Memory B cell (primary cell): Measurements from ENCODE around the gene TCERG1L.

ENCODE experiments used
- ATAC-seq: fragments of 150-1000 bp; cut with Tn5 transposase; 2 replicates; pipeline ENCODE4 v1.10.0; 2021; ENCODE audit warnings: low read depth, mild to moderate bottlenecking, moderate library complexity
- DNase-seq, 2 donors: peaks; one replicate each; pipeline ENCODE4 v3.0.0; 2022; ENCODE audit warnings: low spot score in 2 of 2
- H3K27ac Mint-ChIP-seq: one replicate; pipeline ENCODE4 v1.8.0; 2022; ENCODE audit warnings: mild to moderate bottlenecking, moderate library complexity, mixed read lengths
- H3K27me3 Mint-ChIP-seq: one replicate; pipeline ENCODE4 v1.8.0; 2022; ENCODE audit warnings: mixed read lengths
- H3K36me3 Mint-ChIP-seq: one replicate; pipeline ENCODE4 v1.8.0; 2022; ENCODE audit warnings: mild to moderate bottlenecking, mixed read lengths
- H3K4me1 Mint-ChIP-seq: one replicate; pipeline ENCODE4 v1.8.0; 2022; ENCODE audit warnings: mixed read lengths
- H3K4me3 Mint-ChIP-seq: one replicate; pipeline ENCODE4 v1.8.0; 2022; ENCODE audit warnings: mild to moderate bottlenecking, moderate library complexity, mixed read lengths
- H3K9me3 Mint-ChIP-seq: one replicate; pipeline ENCODE4 v1.8.0; 2022; ENCODE audit warnings: mixed read lengths

Gene TCERG1L

GRCh38 chr10:131226446-131227162 is 84.9 kb downstream of the TCERG1L start:
- H3K9me3 Mint-ChIP-seq = no peaks in the 10 kb centered on the region
- ATAC-seq (no peak), DNase-seq (no peak)
- H3K4me1 Mint-ChIP-seq = no peaks in the 10 kb centered on the region
- no peaks in the 10 kb centered on the region for H3K36me3 Mint-ChIP-seq
- no peak overlapping the region for H3K27ac Mint-ChIP-seq
- no peaks in the 10 kb centered on the region for H3K27me3 Mint-ChIP-seq
- H3K4me3 Mint-ChIP-seq = no peak overlapping the region

DNA sequence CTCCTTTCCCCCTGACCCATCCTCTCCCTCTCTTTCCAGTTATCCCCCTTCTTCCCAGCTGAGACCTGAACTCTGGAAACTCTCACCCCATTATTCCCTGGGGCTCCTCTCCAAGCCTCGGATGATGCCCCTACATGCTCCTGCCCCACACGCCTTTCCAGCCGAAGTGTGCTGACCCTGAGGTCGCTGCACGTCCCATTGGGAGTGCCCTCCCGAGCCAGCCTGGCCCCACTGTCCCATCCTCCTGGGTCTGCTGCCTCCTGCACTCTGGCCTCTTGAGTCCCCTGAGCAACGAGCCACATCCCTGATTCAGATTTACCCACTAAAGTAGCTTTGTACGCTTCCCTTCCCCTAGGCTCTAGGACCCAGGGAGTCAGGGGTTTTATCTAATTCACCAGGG is 87.4 kb downstream of the TCERG1L start:
- ATAC-seq (no peak), DNase-seq (no peak)
- H3K4me1 Mint-ChIP-seq = no peaks in the 10 kb centered on the region
- H3K9me3 Mint-ChIP-seq = peaks cover 2% of the 10 kb centered on the region
- no peaks in the 10 kb centered on the region for H3K27me3 Mint-ChIP-seq
- H3K36me3 Mint-ChIP-seq = no peaks in the 10 kb centered on the region
- no peak overlapping the region for H3K27ac Mint-ChIP-seq
- H3K4me3 Mint-ChIP-seq = no peak overlapping the region

GRCh38 chr10:131223422-131223821 is 88.1 kb downstream of the TCERG1L start:
- no peak for ATAC-seq

GRCh38 chr10:131222986-131223385 is 88.5 kb downstream of the TCERG1L start:
- Mint-ChIP-seq H3K9me3 (peaks cover 2% of the 10 kb centered on the region), H3K4me1 (no peaks in the 10 kb centered on the region), H3K4me3 (no peak overlapping the region), H3K36me3 (no peaks in the 10 kb centered on the region), H3K27me3 (no peaks in the 10 kb centered on the region), H3K27ac (no peak overlapping the region)
- ATAC-seq = no peak
- no peak for DNase-seq

More at GRCh38 chr10:131223422-131223821, 88.1 kb downstream of the TCERG1L start:
- no peak for DNase-seq
- Mint-ChIP-seq H3K4me3 (no peak overlapping the region), H3K27ac (no peak overlapping the region), H3K9me3 (peaks cover 2% of the 10 kb centered on the region), H3K4me1 (no peaks in the 10 kb centered on the region), H3K27me3 (no peaks in the 10 kb centered on the region), H3K36me3 (no peaks in the 10 kb centered on the region)

DNA sequence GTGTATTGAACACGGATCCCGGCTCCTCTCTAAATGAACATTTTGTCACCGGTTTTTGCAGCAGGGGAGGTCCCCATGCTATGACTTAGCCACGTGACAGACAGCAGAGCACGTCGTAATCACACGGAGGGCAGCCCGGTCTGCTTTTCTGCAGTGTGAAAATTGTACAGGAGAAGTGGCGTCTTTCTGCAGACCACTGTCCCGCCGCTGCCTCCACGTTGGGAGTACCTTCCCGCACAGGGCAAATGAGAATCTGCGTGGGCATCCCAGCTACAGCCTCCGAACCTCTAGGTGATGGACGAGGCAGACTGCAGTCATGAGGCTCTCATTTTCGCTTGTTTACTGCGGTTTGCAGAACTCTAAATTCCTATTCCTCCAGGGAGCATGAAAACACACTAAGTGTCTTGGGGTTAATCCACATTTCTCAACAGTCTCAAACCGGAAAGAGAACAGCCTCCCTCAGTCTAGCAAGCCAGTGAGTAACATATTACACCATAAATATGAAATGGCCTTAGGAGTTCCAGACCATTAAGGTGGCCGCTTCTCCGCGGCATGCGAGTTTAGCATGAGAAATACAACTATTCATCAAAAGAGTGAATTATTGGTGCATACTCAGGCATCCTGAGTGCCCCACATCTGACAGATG is 89.8 kb downstream of the TCERG1L start:
- Mint-ChIP-seq H3K27me3 (no peaks in the 10 kb centered on the region), H3K4me3 (no peak overlapping the region), H3K27ac (no peak overlapping the region), H3K36me3 (no peaks in the 10 kb centered on the region), H3K9me3 (peaks cover 2% of the 10 kb centered on the region), H3K4me1 (no peaks in the 10 kb centered on the region)
- no peak for ATAC-seq
- DNase-seq = no peak

DNA sequence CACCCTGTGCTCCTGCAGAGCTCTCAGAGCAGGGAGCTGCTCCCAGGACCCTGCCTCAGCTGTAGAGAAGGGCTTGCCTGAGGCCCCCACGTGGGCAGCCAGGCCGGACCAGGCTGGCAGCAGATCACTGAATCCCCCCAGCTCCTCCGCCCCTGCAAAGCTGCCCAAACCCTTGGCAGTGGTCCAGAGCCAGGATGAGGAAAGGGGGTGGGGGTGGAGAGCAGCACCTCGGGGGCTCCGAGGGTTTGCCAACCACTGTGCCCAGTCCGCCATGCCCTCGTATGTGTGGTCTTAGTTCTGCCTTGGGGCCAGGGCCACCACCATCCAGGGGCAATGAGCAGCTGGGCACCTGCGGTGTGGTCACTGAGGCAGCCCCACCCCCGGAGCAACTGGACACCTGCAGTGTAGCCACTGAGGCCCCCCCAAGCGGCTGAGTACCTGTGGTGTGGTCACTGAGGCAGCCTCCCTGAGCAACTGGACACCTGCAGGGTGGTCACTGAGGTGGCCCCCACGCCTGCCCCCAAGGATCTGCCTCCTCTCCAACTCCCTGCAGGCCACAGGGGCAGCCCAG is 90.8 kb downstream of the TCERG1L start:
- Mint-ChIP-seq H3K27ac (no peak overlapping the region), H3K9me3 (peaks cover 2% of the 10 kb centered on the region), H3K4me3 (no peak overlapping the region), H3K36me3 (no peaks in the 10 kb centered on the region), H3K27me3 (no peaks in the 10 kb centered on the region), H3K4me1 (no peaks in the 10 kb centered on the region)
- DNase-seq = no peak
- ATAC-seq = no peak

GRCh38 chr10:131219955-131220489 is 91.5 kb downstream of the TCERG1L start:
- DNase-seq (no peak), ATAC-seq (no peak)
- Mint-ChIP-seq H3K4me1 (no peaks in the 10 kb centered on the region), H3K27ac (no peak overlapping the region), H3K27me3 (no peaks in the 10 kb centered on the region), H3K4me3 (no peak overlapping the region), H3K9me3 (peaks cover 2% of the 10 kb centered on the region), H3K36me3 (no peaks in the 10 kb centered on the region)

- DNase-seq (no peak), ATAC-seq (no peak)
- no peak overlapping the region for H3K27ac Mint-ChIP-seq
- peaks cover 2% of the 10 kb centered on the region for H3K9me3 Mint-ChIP-seq
- H3K36me3 Mint-ChIP-seq = no peaks in the 10 kb centered on the region
- H3K4me1 Mint-ChIP-seq = no peaks in the 10 kb centered on the region
- H3K27me3 Mint-ChIP-seq = no peaks in the 10 kb centered on the region
- no peak overlapping the region for H3K4me3 Mint-ChIP-seq
Measured at GRCh38 chr10:131219584-131219886, 92.0 kb downstream of the TCERG1L start.

DNA sequence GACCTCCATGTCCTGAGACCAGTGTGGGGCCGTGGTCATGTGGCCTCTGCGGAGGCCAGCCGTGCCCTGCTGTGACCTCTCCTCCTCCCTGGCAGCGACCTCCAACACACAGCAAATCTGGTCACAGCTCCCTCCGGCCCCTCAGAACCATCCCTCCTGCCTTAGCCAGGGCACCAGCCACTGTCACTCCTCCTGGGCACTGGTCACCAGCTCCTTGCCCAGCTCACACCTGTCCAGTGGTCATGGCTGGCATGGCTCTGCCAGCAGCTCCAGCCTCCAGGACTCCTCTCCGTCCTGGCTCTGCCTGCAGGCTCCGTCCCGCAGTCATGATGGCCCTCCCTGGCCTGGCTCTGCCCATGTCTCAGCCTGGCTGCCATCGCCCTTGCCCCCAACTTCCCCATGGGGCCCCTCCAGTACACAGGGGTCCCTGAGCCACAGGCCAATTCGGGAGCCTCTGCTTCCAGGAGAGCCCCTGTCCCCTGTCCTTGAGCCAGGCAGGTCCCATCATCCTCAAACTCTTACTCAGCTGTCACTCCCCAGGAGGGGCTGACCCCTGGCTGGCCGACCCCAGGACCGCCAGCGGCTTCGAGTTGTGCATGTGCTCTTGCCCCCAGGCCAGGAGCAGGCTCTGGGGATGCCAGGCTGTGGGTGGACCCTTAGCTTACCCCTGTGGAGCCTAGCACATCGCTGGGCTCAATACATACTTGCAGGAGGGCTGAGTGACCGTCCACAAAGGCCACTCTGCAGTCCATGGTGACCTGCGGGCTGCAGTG is 92.5 kb downstream of the TCERG1L start:
- no peak for DNase-seq
- H3K4me3 Mint-ChIP-seq = no peak overlapping the region
- ATAC-seq = no peak
- H3K36me3 Mint-ChIP-seq = no peaks in the 10 kb centered on the region
- no peaks in the 10 kb centered on the region for H3K27me3 Mint-ChIP-seq
- peaks cover 2% of the 10 kb centered on the region for H3K9me3 Mint-ChIP-seq
- H3K27ac Mint-ChIP-seq = no peak overlapping the region
- no peaks in the 10 kb centered on the region for H3K4me1 Mint-ChIP-seq

DNA sequence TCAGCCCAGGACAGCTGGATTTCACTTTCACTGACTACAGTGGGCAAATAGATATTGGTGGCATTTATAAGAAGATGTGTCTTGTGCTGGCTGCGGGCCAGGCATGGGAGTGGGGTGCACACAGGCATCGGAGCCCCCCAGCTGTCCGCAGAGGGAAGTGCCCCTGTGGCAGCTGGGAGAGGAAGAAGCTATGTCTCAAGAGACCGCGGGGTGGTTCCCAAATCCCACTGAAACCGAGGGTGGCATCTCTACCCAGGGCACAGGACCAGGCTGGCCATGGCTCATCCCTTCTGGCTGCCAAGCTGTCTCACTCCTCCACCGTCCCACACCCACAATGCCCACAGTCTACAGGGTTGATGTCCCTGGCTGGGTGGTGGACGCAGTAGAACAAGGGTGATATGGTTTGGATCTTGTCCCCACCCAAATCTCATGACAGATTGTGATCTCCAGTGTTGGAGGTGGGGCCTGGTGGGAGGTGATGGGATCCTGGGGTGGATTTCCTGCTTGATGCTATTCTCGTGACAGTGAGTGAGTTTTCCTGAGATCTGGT is 94.8 kb downstream of the TCERG1L start:
- H3K9me3 Mint-ChIP-seq = peaks cover 2% of the 10 kb centered on the region
- H3K27me3 Mint-ChIP-seq = no peaks in the 10 kb centered on the region
- DNase-seq = no peak
- no peak overlapping the region for H3K4me3 Mint-ChIP-seq
- no peak for ATAC-seq
- H3K27ac Mint-ChIP-seq = no peak overlapping the region
- no peaks in the 10 kb centered on the region for H3K36me3 Mint-ChIP-seq
- no peaks in the 10 kb centered on the region for H3K4me1 Mint-ChIP-seq

- ATAC-seq = no peak
- no peaks in the 10 kb centered on the region for H3K9me3 Mint-ChIP-seq
- DNase-seq = no peak
- H3K4me3 Mint-ChIP-seq = no peak overlapping the region
- no peak overlapping the region for H3K27ac Mint-ChIP-seq
- no peaks in the 10 kb centered on the region for H3K27me3 Mint-ChIP-seq
- H3K4me1 Mint-ChIP-seq = no peaks in the 10 kb centered on the region
- H3K36me3 Mint-ChIP-seq = no peaks in the 10 kb centered on the region
Measured at GRCh38 chr10:131215776-131216175, 95.7 kb downstream of the TCERG1L start.

DNA sequence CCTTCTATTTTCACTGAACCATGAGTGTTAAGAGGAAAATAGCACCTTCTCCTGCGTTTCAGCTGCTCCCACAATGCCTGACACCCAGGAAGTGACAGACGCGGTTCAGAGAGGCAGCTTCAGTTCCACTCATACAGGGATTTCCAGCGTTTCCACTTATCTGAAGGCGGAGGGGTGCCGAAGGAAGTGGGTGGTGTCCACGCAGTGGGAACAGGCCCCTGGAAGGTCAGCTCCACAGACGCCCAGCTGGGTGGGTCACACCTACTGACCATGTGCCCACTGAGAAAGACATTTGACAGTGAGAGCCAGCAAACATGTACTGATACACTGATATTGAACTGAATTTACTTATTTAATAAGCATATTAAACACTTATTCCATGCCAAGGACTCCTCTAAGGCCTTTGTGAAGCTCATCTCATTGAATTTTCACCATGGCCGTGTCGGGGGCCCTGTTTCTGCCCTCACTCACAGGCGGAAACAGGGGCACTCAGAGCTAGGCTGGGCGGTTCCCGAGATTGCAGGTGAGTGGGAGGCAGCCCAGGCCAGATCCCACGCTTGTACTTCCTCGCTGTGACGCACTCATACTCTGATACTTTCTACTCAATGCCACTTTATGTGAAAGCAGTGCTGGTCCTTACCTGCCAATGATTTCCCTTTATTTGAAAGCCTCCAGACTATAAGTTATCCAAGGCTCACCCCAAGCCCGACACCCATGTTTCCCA is 96.8 kb downstream of the TCERG1L start:
- no peak overlapping the region for H3K4me3 Mint-ChIP-seq
- no peak overlapping the region for H3K27ac Mint-ChIP-seq

GRCh38 chr10:131213741-131214505 is 97.6 kb downstream of the TCERG1L start:
- DNase-seq (no peak), ATAC-seq (no peak)
- Mint-ChIP-seq H3K27me3 (no peaks in the 10 kb centered on the region), H3K9me3 (no peaks in the 10 kb centered on the region), H3K4me3 (no peak overlapping the region), H3K4me1 (no peaks in the 10 kb centered on the region), H3K36me3 (no peaks in the 10 kb centered on the region), H3K27ac (no peak overlapping the region)

More for the DNA sequence above, 96.8 kb downstream of the TCERG1L start:
- no peaks in the 10 kb centered on the region for H3K9me3 Mint-ChIP-seq
- no peak for ATAC-seq
- H3K27me3 Mint-ChIP-seq = no peaks in the 10 kb centered on the region
- H3K36me3 Mint-ChIP-seq = no peaks in the 10 kb centered on the region
- no peaks in the 10 kb centered on the region for H3K4me1 Mint-ChIP-seq
- DNase-seq = no peak
